ENCODE results near the gene TYMS.

GRCh38 chr18:708096-708495 is 50.6 kb downstream of the TYMS start:
- TF ChIP-seq CTCF (IDR thresholded peaks at IDR 0.05) (no peak), POLR2A (IDR thresholded peaks at IDR 0.05) (no peak), POLR2AphosphoS5 (IDR thresholded peaks at IDR 0.05) (no peak)
